GM12878 (cell line): ENCODE results near the gene ALKBH2.

Experiments
- EZH2 ChIP-seq: IDR thresholded peaks from 2 replicates; pipeline ENCODE4 v1.6.1; 2012; ENCODE audit warnings: low read depth, mild to moderate bottlenecking, control low read depth, inconsistent platforms, low read length, borderline replicate concordance; ENCODE audit not compliant: control insufficient read depth
- MYC ChIP-seq: IDR thresholded peaks from 2 replicates; pipeline ENCODE4 v1.6.1; 2011; ENCODE audit warnings: mild to moderate bottlenecking, low read length, moderate library complexity, inconsistent platforms; ENCODE audit not compliant: insufficient read depth, insufficient replicate concordance, insufficient read length, severe bottlenecking
- NRF1 ChIP-seq: conservative IDR thresholded peaks from 2 replicates; pipeline ENCODE4 v1.6.1; 2011; ENCODE audit warnings: mild to moderate bottlenecking, low read depth, low read length, improper control_type of control experiment
- POLR2A ChIP-seq: IDR thresholded peaks from 2 replicates; pipeline ENCODE4 v1.6.1; 2011; ENCODE audit warnings: low read depth, mild to moderate bottlenecking, low read length
- STAT1 ChIP-seq: fragments of 450-650 bp; conservative IDR thresholded peaks from 2 replicates; pipeline ENCODE4 v1.6.1; 2014; ENCODE audit warnings: antibody characterized with exemption, mild to moderate bottlenecking
- TF ChIP-seq, protein P1 (sequence below), 3 experiments: IDR thresholded peaks in 2 of 3; conservative IDR thresholded peaks in 1 of 3; 2 replicates each; pipeline ENCODE4 v1.5.1; 2011; ENCODE audit warnings: low read depth in 3 of 3, low read length in 3 of 3, mild to moderate bottlenecking in 3 of 3, control low read depth in 2 of 3, moderate library complexity in 2 of 3, inconsistent platforms in 1 of 3, mixed read lengths in 1 of 3; ENCODE audit not compliant: control insufficient read depth in 2 of 3, insufficient read depth in 1 of 3; ENCODE audit errors: extremely low read depth in 1 of 3
- TF ChIP-seq, protein P2 (sequence below): IDR thresholded peaks from 2 replicates; pipeline ENCODE4 v1.6.1; 2011; ENCODE audit warnings: low read depth, mild to moderate bottlenecking, low read length, moderate library complexity, borderline replicate concordance; ENCODE audit errors: extremely low read depth

DNA sequence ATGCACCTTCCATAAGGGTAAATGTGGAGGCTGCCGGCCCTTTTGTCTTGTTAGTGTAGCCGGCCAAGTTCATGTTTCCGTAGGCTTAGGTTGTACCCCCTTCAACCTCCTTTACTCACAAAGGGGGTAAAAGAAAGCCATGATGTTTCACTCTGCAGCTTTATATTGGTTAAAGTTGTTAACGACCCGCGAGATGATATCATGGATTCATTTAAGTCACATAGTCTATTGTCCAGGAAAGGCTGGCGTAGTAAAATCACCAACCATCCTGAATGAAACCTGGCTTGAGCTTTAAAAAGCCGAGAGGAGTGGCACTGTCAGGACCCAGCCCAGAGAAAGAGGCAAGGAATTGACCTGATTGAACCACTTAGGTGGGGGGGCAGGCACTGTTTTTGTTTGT, 5.4 kb upstream of the ALKBH2 start:
- TF ChIP-seq, protein P1, sequence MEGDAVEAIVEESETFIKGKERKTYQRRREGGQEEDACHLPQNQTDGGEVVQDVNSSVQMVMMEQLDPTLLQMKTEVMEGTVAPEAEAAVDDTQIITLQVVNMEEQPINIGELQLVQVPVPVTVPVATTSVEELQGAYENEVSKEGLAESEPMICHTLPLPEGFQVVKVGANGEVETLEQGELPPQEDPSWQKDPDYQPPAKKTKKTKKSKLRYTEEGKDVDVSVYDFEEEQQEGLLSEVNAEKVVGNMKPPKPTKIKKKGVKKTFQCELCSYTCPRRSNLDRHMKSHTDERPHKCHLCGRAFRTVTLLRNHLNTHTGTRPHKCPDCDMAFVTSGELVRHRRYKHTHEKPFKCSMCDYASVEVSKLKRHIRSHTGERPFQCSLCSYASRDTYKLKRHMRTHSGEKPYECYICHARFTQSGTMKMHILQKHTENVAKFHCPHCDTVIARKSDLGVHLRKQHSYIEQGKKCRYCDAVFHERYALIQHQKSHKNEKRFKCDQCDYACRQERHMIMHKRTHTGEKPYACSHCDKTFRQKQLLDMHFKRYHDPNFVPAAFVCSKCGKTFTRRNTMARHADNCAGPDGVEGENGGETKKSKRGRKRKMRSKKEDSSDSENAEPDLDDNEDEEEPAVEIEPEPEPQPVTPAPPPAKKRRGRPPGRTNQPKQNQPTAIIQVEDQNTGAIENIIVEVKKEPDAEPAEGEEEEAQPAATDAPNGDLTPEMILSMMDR (IDR thresholded peaks at IDR 0.05 in 2 of 3, conservative IDR thresholded peaks at IDR 0.05 in 1 of 3; ENCODE audit: control insufficient read depth in 2 of 3, extremely low read depth in 1 of 3, insufficient read depth in 1 of 3, low read depth in 3 of 3, low read length in 3 of 3): no peak
- no peak for TF ChIP-seq EZH2
- TF ChIP-seq, protein P2, sequence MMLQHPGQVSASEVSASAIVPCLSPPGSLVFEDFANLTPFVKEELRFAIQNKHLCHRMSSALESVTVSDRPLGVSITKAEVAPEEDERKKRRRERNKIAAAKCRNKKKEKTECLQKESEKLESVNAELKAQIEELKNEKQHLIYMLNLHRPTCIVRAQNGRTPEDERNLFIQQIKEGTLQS: no peak
- TF ChIP-seq STAT1: no peak
- TF ChIP-seq MYC: no peak
- TF ChIP-seq NRF1: no peak
- no peak for TF ChIP-seq POLR2A
